GM21576 (cell line): ENCODE measurements around the gene ADARB1.

Experiments used
- ATAC-seq: cut with Tn5 transposase; IDR thresholded peaks from one replicate; pipeline ENCODE4 v1.9.1; 2021; ENCODE audit warnings: mild to moderate bottlenecking, moderate library complexity; ENCODE audit not compliant: unreplicated experiment

Gene ADARB1

GRCh38 chr21:45220714-45221490 is 146.5 kb downstream of the ADARB1 start:
- no peak for ATAC-seq

- no peak for ATAC-seq
Observed at GRCh38 chr21:45222001-45222400, 147.6 kb downstream of the ADARB1 start.

GRCh38 chr21:45223236-45224185 is 149.1 kb downstream of the ADARB1 start:
- ATAC-seq: no peak

- ATAC-seq: no peak
Observed at GRCh38 chr21:45224189-45224938, 150.0 kb downstream of the ADARB1 start.

- ATAC-seq: no peak
Observed at GRCh38 chr21:45225041-45225740, 150.8 kb downstream of the ADARB1 start.

- ATAC-seq: no peak
Observed at GRCh38 chr21:45225741-45226327, 151.5 kb downstream of the ADARB1 start.

- no peak for ATAC-seq
Observed at GRCh38 chr21:45226540-45227326, 152.4 kb downstream of the ADARB1 start.

GRCh38 chr21:45227735-45228134 is 153.4 kb downstream of the ADARB1 start:
- no peak for ATAC-seq

GRCh38 chr21:45228171-45228641 is 153.8 kb downstream of the ADARB1 start:
- no peak for ATAC-seq

GRCh38 chr21:45228656-45229240 is 154.4 kb downstream of the ADARB1 start:
- ATAC-seq: no peak

GRCh38 chr21:45231705-45232104 is 157.3 kb downstream of the ADARB1 start:
- ATAC-seq: no peak

GRCh38 chr21:45234127-45234526 is 159.7 kb downstream of the ADARB1 start:
- no peak for ATAC-seq

- no peak for ATAC-seq
Observed at GRCh38 chr21:45234965-45235364, 160.6 kb downstream of the ADARB1 start.

GRCh38 chr21:45235488-45235887 is 161.1 kb downstream of the ADARB1 start:
- no peak for ATAC-seq

- ATAC-seq: no peak
Observed at GRCh38 chr21:45236481-45236880, 162.1 kb downstream of the ADARB1 start.

GRCh38 chr21:45237401-45237800 is 163.0 kb downstream of the ADARB1 start:
- no peak for ATAC-seq

- ATAC-seq: no peak
Observed at GRCh38 chr21:45241357-45241756, 167.0 kb downstream of the ADARB1 start.

- no peak for ATAC-seq
Observed at GRCh38 chr21:45243603-45244002, 169.2 kb downstream of the ADARB1 start.

GRCh38 chr21:45244799-45245340 is 170.5 kb downstream of the ADARB1 start:
- ATAC-seq: no peak
